ENCODE data around the gene TRAPPC1.
A peak's percentile ranks its signal among the peaks of the same experiment; 100 is the strongest.

The TRAPPC1 gene

GRCh38 chr17:7903154-7904103 lies 28.3 kb downstream of the TRAPPC1 start:
- no peak for DNase-seq (ENCODE audit: low read depth)

- no peak for DNase-seq (ENCODE audit: low read depth)
Measured at GRCh38 chr17:7897773-7898172, 34.0 kb downstream of the TRAPPC1 start.

GRCh38 chr17:7897090-7897489 lies 34.7 kb downstream of the TRAPPC1 start:
- DNase-seq (ENCODE audit: low read depth) = no peak

GRCh38 chr17:7894866-7895265 lies 36.9 kb downstream of the TRAPPC1 start:
- DNase-seq (ENCODE audit: low read depth) = no peak

GRCh38 chr17:7894226-7894625 lies 37.5 kb downstream of the TRAPPC1 start:
- DNase-seq (ENCODE audit: low read depth) = no peak

- no peak for DNase-seq (ENCODE audit: low read depth)
Measured at GRCh38 chr17:7893187-7893880, 38.4 kb downstream of the TRAPPC1 start.

GRCh38 chr17:7889166-7889955 lies 42.4 kb downstream of the TRAPPC1 start:
- DNase-seq (ENCODE audit: low read depth) = no peak

- DNase-seq (ENCODE audit: low read depth) = no peak
Measured at GRCh38 chr17:7888184-7888920, 43.4 kb downstream of the TRAPPC1 start, which contains the start of gene CHD3. Gene CHD3 (plus strand): TSS chr17:7888789. CDS start chr17:7889001, 212 bp downstream.

- peak; percentile 41 for DNase-seq (ENCODE audit: low read depth)
Measured at GRCh38 chr17:7887482-7888183, 44.1 kb downstream of the TRAPPC1 start.

- DNase-seq (ENCODE audit: low read depth) = no peak
Measured at GRCh38 chr17:7887038-7887481, 44.7 kb downstream of the TRAPPC1 start.

GRCh38 chr17:7886227-7887037 lies 45.3 kb downstream of the TRAPPC1 start:
- DNase-seq (ENCODE audit: low read depth) = no peak

GRCh38 chr17:7885367-7886226 lies 46.1 kb downstream of the TRAPPC1 start:
- DNase-seq (ENCODE audit: low read depth) = peak; percentile 25

GRCh38 chr17:7884581-7885366 lies 47.0 kb downstream of the TRAPPC1 start:
- no peak for DNase-seq (ENCODE audit: low read depth)

- no peak for DNase-seq (ENCODE audit: low read depth)
Measured at GRCh38 chr17:7883781-7884386, 47.9 kb downstream of the TRAPPC1 start.

GRCh38 chr17:7882629-7883028 lies 49.1 kb downstream of the TRAPPC1 start:
- no peak for DNase-seq (ENCODE audit: low read depth)

GRCh38 chr17:7882068-7882467 lies 49.7 kb downstream of the TRAPPC1 start:
- DNase-seq (ENCODE audit: low read depth) = no peak

GRCh38 chr17:7881276-7882054 lies 50.3 kb downstream of the TRAPPC1 start:
- DNase-seq (ENCODE audit: low read depth) = no peak

Measured in stimulated activated CD8-positive, alpha-beta memory T cell treated with anti-CD3 and anti-CD28 coated beads, Interleukin-15, amount 100 ng/mL, for 24 hours (primary cell).